HCT116 (cell line): ENCODE results near the gene KLHL15. TPM values are rescaled to one million over a fixed set of nuclear protein-coding genes. Genes with fewer than 3 reads are reported as not detected.

Experiments
- ATAC-seq: fragments of 200-7000 bp; cut with Tn5 transposase; 2 replicates; pipeline ENCODE4 v1.9.1; 2020; ENCODE audit warnings: mild to moderate bottlenecking, moderate library complexity
- BruUV-seq: library from RNA; stranded (reverse); fragments of 400-500 nt; replicated peaks from 2 replicates; lab custom pipeline; 2021; lab: Mats Ljungman, UMichigan
- CTCF ChIA-PET: fragments of 300-600 bp; sonication (Branson Sonifier 250); formaldehyde crosslinking; loops from one replicate; lab custom pipeline; 2021; ENCODE audit warnings: antibody characterized with exemption; lab: Charles Lee
- POLR2A ChIA-PET: fragments of 300-600, 350-600 bp; sonication (Branson Sonifier 250); formaldehyde crosslinking; loops from one replicate; lab custom pipeline; 2021; ENCODE audit warnings: antibody characterized with exemption; lab: Charles Lee
- RAD21 ChIA-PET, 2 experiments: fragments of 300-600 bp; sonication (Branson Sonifier 250); formaldehyde crosslinking; loops; one replicate each; lab custom pipeline; 2023; ENCODE audit warnings: low total read pairs in 2 of 2; ENCODE audit not compliant: uncharacterized antibody in 2 of 2, unreplicated experiment in 2 of 2, low non-redundant PET in 1 of 2; lab: Charles Lee
- DNase-seq: peaks from one replicate; pipeline ENCODE4 v3.0.0-alpha.2; 2010; ENCODE audit warnings: low read depth, low spot score
- H2AFZ ChIP-seq: fragments of 200-600 bp; shearing (Covaris generic), sonication (generic); 2 replicates; pipeline ENCODE4 v1.6.1; 2017; ENCODE audit warnings: low read depth, mixed run types, mixed read lengths, antibody characterized with exemption, low read length; ENCODE audit not compliant: poor library complexity, severe bottlenecking
- H3K27ac ChIP-seq: 2 replicates; pipeline ENCODE4 v1.5.1; 2012; ENCODE audit warnings: low read depth, low read length
- H3K27me3 ChIP-seq: fragments of 200-600 bp; sonication (generic); 2 replicates; pipeline ENCODE4 v1.6.1; 2016; ENCODE audit warnings: mixed run types, low read length, mixed read lengths; ENCODE audit not compliant: insufficient read depth
- H3K36me3 ChIP-seq, 2 experiments: fragments of 200-500 bp in 1 of 2; fragments of 200-600 bp in 1 of 2; sonication (Bioruptor generic) in 1 of 2; sonication (generic) in 1 of 2; 2 replicates each; pipeline versions ENCODE4 v1.5.1 to v1.6.1; 2014 to 2016; ENCODE audit warnings: low read length in 2 of 2, inconsistent platforms in 1 of 2, mixed read lengths in 1 of 2, mixed run types in 1 of 2; ENCODE audit not compliant: insufficient read depth in 2 of 2, control insufficient read depth in 1 of 2
- H3K4me1 ChIP-seq, 2 experiments: fragments of 200-600 bp in 1 of 2; sonication (generic) in 1 of 2; 2 replicates each; pipeline versions ENCODE4 v1.5.1 to v1.6.1; 2012 to 2017; ENCODE audit warnings: low read length in 2 of 2, inconsistent platforms in 1 of 2, mild to moderate bottlenecking in 1 of 2, mixed read lengths in 1 of 2, mixed run types in 1 of 2, moderate library complexity in 1 of 2; ENCODE audit not compliant: insufficient read depth in 2 of 2, control insufficient read depth in 1 of 2
- H3K4me2 ChIP-seq: fragments of 200-600 bp; sonication (generic); 2 replicates; pipeline ENCODE4 v1.6.1; 2017; ENCODE audit warnings: mixed run types, low read length, mixed read lengths
- H3K4me3 ChIP-seq, 2 experiments: fragments of 200-600 bp in 1 of 2; sonication (generic) in 1 of 2; replicated peaks in 1 of 2; 2 replicates each; pipeline ENCODE4 v1.5.1; 2011 to 2016; ENCODE audit warnings: low read length in 2 of 2, control low read depth in 1 of 2, low read depth in 1 of 2, mild to moderate bottlenecking in 1 of 2, mixed read lengths in 1 of 2, mixed run types in 1 of 2
- H3K79me2 ChIP-seq: fragments of 200-600 bp; sonication (generic); 2 replicates; pipeline ENCODE4 v1.6.1; 2017; ENCODE audit warnings: mild to moderate bottlenecking, mixed run types, low read length, moderate library complexity, mixed read lengths; ENCODE audit not compliant: insufficient read depth
- H3K9ac ChIP-seq: fragments of 200-600 bp; sonication (generic); 2 replicates; pipeline ENCODE4 v1.6.1; 2016; ENCODE audit warnings: low read length, mixed read lengths
- H3K9me2 ChIP-seq: fragments of 200-600 bp; sonication (generic), shearing (Covaris generic); 2 replicates; pipeline ENCODE4 v1.6.1; 2017; ENCODE audit warnings: mixed run types, mild to moderate bottlenecking, moderate library complexity; ENCODE audit not compliant: insufficient read depth
- H3K9me3 ChIP-seq, 2 experiments: fragments of 200-500 bp in 1 of 2; fragments of 200-600 bp in 1 of 2; sonication (Bioruptor generic) in 1 of 2; sonication (generic) in 1 of 2; 2 replicates each; pipeline ENCODE4 v1.6.1; 2014 to 2017; ENCODE audit warnings: low read length in 2 of 2, mixed read lengths in 2 of 2, inconsistent platforms in 1 of 2, low read depth in 1 of 2, mild to moderate bottlenecking in 1 of 2, mixed run types in 1 of 2, moderate library complexity in 1 of 2; ENCODE audit not compliant: control insufficient read depth in 1 of 2, insufficient read depth in 1 of 2
- H4K20me1 ChIP-seq: fragments of 200-600 bp; sonication (generic), shearing (Covaris generic); 2 replicates; pipeline ENCODE4 v1.6.1; 2017; ENCODE audit warnings: mixed run types, mild to moderate bottlenecking, moderate library complexity; ENCODE audit not compliant: insufficient read depth
- CBX3 ChIP-seq: IDR thresholded peaks from 2 replicates; pipeline ENCODE4 v1.6.1; 2012; ENCODE audit warnings: low read depth
- CTCF ChIP-seq, 3 experiments: fragments of 200-600 bp in 1 of 3; sonication (generic) in 1 of 3; IDR thresholded peaks in 2 of 3; conservative IDR thresholded peaks in 1 of 3; 2 replicates each; pipeline ENCODE4 v1.5.1; 2012 to 2017; ENCODE audit warnings: low read depth in 2 of 3, low read length in 2 of 3, antibody characterized with exemption in 1 of 3, borderline replicate concordance in 1 of 3, control low read depth in 1 of 3, mild to moderate bottlenecking in 1 of 3, mixed read lengths in 1 of 3, mixed run types in 1 of 3, moderate library complexity in 1 of 3; ENCODE audit not compliant: insufficient read depth in 1 of 3
- EZH2phosphoT487 ChIP-seq: fragments of 200-600 bp; IDR thresholded peaks from 2 replicates; pipeline ENCODE4 v1.6.1; 2018; ENCODE audit warnings: antibody characterized with exemption, borderline replicate concordance
- JUND ChIP-seq: IDR thresholded peaks from 2 replicates; pipeline ENCODE4 v1.6.1; 2012
- POLR2AphosphoS5 ChIP-seq: IDR thresholded peaks from 2 replicates; pipeline ENCODE4 v1.6.1; 2011; ENCODE audit warnings: mild to moderate bottlenecking, low read depth, low read length, moderate library complexity
- SIN3A ChIP-seq: IDR thresholded peaks from 2 replicates; pipeline ENCODE4 v1.6.1; 2012; ENCODE audit warnings: low read depth
- SRF ChIP-seq: IDR thresholded peaks from 2 replicates; pipeline ENCODE4 v1.6.1; 2012; ENCODE audit warnings: low read depth
- YY1 ChIP-seq: IDR thresholded peaks from 2 replicates; pipeline ENCODE4 v1.6.1; 2011; ENCODE audit warnings: low read length, low read depth, moderate library complexity, mild to moderate bottlenecking; ENCODE audit not compliant: insufficient replicate concordance; ENCODE audit errors: extremely low read depth
- intact Hi-C: fragments of 100-400 bp; cut with micrococcal nuclease; formaldehyde crosslinking; loops from 2 replicates; pipeline ENCODE4 v1.10.0; 2022
- total RNA-seq: library from RNA; stranded (reverse); gene quantifications from one replicate; pipeline ENCODE4 v1.2.1, GENCODE V29; 2021; ENCODE audit not compliant: unreplicated experiment

The KLHL15 gene
- total RNA-seq, 1 experiment from 2014 or later, result 10.1 TPM

- TF ChIP-seq CBX3, result no peak
- TF ChIP-seq EZH2phosphoT487, result no peak
- TF ChIP-seq JUND, result no peak
- no peak for TF ChIP-seq POLR2AphosphoS5
- 0 out of 6 replicates have a peak, but pooled peaks of 1 of the 3 experiments have one; percentile 5 for TF ChIP-seq CTCF (IDR thresholded peaks at IDR 0.05 in 2 of 3, conservative IDR thresholded peaks at IDR 0.05 in 1 of 3; ENCODE audit: borderline replicate concordance in 1 of 3, insufficient read depth in 1 of 3, low read depth in 2 of 3, low read length in 2 of 3)
- TF ChIP-seq YY1, result no peak
- no peak for TF ChIP-seq SRF
- TF ChIP-seq SIN3A, result no peak
- Histone ChIP-seq H3K79me2 (no peaks in the 10 kb centered on the region), H3K36me3 (no peaks in the 10 kb centered on the region), H3K9me2 (no peaks in the 10 kb centered on the region), H2AFZ (no peak overlapping the region), H4K20me1 (no peaks in the 10 kb centered on the region), H3K4me3 (no peak overlapping the region), H3K4me2 (no peak overlapping the region), H3K27ac (no peak overlapping the region), H3K9ac (no peak overlapping the region), H3K4me1 (no peaks in the 10 kb centered on the region), H3K9me3 (no peaks in the 10 kb centered on the region), H3K27me3 (no peaks in the 10 kb centered on the region)
- DNase-seq, result no peak
- POLR2A ChIA-PET, result no interaction called here
- RAD21 ChIA-PET, result no interaction called here
- CTCF ChIA-PET, result no interaction called here
- intact Hi-C loops, result no loop called here
- no TSS peak for BruUV-seq
- no peak for ATAC-seq
Measured at GRCh38 chrX:23953908-23954269, 73.1 kb downstream of the KLHL15 start.
